ENCODE measurements around the gene NGFR. TPM values are rescaled to one million over a fixed set of nuclear protein-coding genes. Genes with fewer than 3 reads are reported as not detected.

NGFR gene
- total RNA-seq, 4 donors from 2014 or later, result 3.3 to 19.8 (median 8.2) TPM

GRCh38 chr17:49471769-49472168 lies 23.3 kb upstream of the NGFR start:
- no peak overlapping the region for H3K4me3 ChIP-seq
- peaks cover 0 to 9% (median 7%) of the 10 kb centered on the region in 4 donors for H3K4me1 ChIP-seq
- no peak overlapping the region for H3K27ac ChIP-seq
- no peaks in the 10 kb centered on the region for H3K36me3 ChIP-seq
- intact Hi-C loops (cut with DNase I; ENCODE audit: low total_unique reads) (no loop called here), in situ Hi-C loops (cut with MboI; ENCODE audit: low pct_ligation_motif_present in 1 of 4, low pct_unique_long_range_greater_than_20kb in 1 of 4, low sequenced_read_pairs in 3 of 4) (no loop called here)
- TF ChIP-seq EP300 (IDR thresholded peaks at IDR 0.05; ENCODE audit: low read depth) (no peak), POLR2A (IDR thresholded peaks at IDR 0.05) (no peak), POLR2AphosphoS5 (IDR thresholded peaks at IDR 0.05) (no peak), CTCF (IDR thresholded peaks at IDR 0.05) (no peak)
- no peak for DNase-seq
- H3K27me3 ChIP-seq, result peaks cover 63% of the 10 kb centered on the region
- 86 to 88% methylated on average over 1 of the region's 1 CpG for WGBS, 2 donors (ENCODE audit: low coverage in 1 of 2)
- H3K9me3 ChIP-seq, result no peaks in the 10 kb centered on the region

DNA sequence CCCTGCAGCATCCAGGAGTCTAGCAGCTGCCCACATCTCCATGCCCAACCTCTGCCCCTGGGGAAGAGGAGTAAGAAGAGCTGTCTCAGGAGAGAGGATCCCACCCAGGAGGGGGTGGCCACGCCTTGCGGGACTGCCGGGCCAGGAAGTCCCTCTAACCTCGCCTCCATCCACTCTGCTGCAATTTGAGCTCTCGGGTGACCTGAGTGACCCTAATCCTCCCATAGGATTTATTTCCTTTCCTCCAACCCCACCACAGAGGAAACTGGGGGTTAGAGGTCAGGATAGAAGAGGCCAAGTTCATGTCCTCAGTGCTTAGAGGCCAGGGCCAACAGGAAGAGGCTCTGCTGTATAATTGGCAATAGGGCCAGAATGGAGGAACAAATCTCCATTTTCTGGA lies 22.6 kb upstream of the NGFR start:
- intact Hi-C loops (cut with DNase I; ENCODE audit: low total_unique reads), result no loop called here
- H3K27ac ChIP-seq, result no peak overlapping the region
- H3K4me3 ChIP-seq, result no peak overlapping the region
- peaks cover 67% of the 10 kb centered on the region for H3K27me3 ChIP-seq
- in situ Hi-C loops (cut with MboI; ENCODE audit: low pct_ligation_motif_present in 1 of 4, low pct_unique_long_range_greater_than_20kb in 1 of 4, low sequenced_read_pairs in 3 of 4), result no loop called here
- H3K4me1 ChIP-seq, result peaks cover 0 to 9% (median 7%) of the 10 kb centered on the region in 4 donors
- WGBS, 2 donors (ENCODE audit: low coverage in 1 of 2), result 77% methylated on average over 5 of the region's 5 CpGs; no CpG with 5 or more reads in 1 of the 2 donors
- no peaks in the 10 kb centered on the region for H3K36me3 ChIP-seq
- no peak for TF ChIP-seq EP300 (IDR thresholded peaks at IDR 0.05; ENCODE audit: low read depth)
- no peaks in the 10 kb centered on the region for H3K9me3 ChIP-seq
- DNase-seq, result no peak

GRCh38 chr17:49473900-49474751 lies 21.0 kb upstream of the NGFR start:
- in situ Hi-C loops (cut with MboI; ENCODE audit: low pct_ligation_motif_present in 1 of 4, low pct_unique_long_range_greater_than_20kb in 1 of 4, low sequenced_read_pairs in 3 of 4) (no loop called here), intact Hi-C loops (cut with DNase I; ENCODE audit: low total_unique reads) (no loop called here)
- no peak for DNase-seq
- H3K4me1 ChIP-seq, result peaks cover 0 to 9% (median 7%) of the 10 kb centered on the region in 4 donors
- no peaks in the 10 kb centered on the region for H3K9me3 ChIP-seq
- H3K27ac ChIP-seq, result no peak overlapping the region
- TF ChIP-seq CTCF (IDR thresholded peaks at IDR 0.05) (no peak), POLR2A (IDR thresholded peaks at IDR 0.05) (no peak), POLR2AphosphoS5 (IDR thresholded peaks at IDR 0.05) (no peak), EP300 (IDR thresholded peaks at IDR 0.05; ENCODE audit: low read depth) (no peak)
- H3K36me3 ChIP-seq, result no peaks in the 10 kb centered on the region
- H3K4me3 ChIP-seq, result no peak overlapping the region
- 42 to 100% methylated on average over 1 to 9 of the region's 9 CpGs for WGBS, 2 donors (ENCODE audit: low coverage in 1 of 2)
- H3K27me3 ChIP-seq, result peaks cover 67% of the 10 kb centered on the region

DNA sequence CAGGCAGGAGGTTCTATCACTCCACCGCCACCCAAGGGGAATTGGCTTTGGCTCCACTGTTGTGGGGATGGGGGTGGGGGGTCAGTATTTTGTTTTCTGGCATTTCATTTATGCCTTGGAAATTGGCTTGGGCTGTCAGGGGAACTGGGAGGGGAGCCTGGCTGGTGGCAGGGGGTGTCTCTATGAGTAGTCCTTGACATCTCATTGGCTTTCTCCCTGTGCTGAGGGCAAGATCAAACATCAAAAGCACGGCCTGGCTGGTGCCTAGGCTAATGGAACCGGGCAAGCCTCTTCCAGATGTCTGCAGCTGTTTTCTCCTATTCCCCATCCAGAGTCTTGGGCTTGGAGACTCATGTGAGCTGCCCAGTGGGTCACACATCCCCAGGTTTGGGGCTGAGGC lies 17.4 kb upstream of the NGFR start:
- intact Hi-C loops (cut with DNase I; ENCODE audit: low total_unique reads), result no loop called here
- DNase-seq, result no peak
- no peak overlapping the region for H3K4me3 ChIP-seq
- no peak for TF ChIP-seq POLR2A (IDR thresholded peaks at IDR 0.05)
- H3K27me3 ChIP-seq, result peaks cover 46% of the 10 kb centered on the region
- H3K27ac ChIP-seq, result no peak overlapping the region
- in situ Hi-C loops (cut with MboI; ENCODE audit: low pct_ligation_motif_present in 1 of 4, low pct_unique_long_range_greater_than_20kb in 1 of 4, low sequenced_read_pairs in 3 of 4), result no loop called here
- no peaks in the 10 kb centered on the region for H3K36me3 ChIP-seq
- H3K4me1 ChIP-seq, result no peaks in the 10 kb centered on the region
- H3K9me3 ChIP-seq, result no peaks in the 10 kb centered on the region
- 41% methylated on average over 3 of the region's 3 CpGs; no CpG with 5 or more reads in 1 of the 2 donors for WGBS, 2 donors (ENCODE audit: low coverage in 1 of 2)

DNA sequence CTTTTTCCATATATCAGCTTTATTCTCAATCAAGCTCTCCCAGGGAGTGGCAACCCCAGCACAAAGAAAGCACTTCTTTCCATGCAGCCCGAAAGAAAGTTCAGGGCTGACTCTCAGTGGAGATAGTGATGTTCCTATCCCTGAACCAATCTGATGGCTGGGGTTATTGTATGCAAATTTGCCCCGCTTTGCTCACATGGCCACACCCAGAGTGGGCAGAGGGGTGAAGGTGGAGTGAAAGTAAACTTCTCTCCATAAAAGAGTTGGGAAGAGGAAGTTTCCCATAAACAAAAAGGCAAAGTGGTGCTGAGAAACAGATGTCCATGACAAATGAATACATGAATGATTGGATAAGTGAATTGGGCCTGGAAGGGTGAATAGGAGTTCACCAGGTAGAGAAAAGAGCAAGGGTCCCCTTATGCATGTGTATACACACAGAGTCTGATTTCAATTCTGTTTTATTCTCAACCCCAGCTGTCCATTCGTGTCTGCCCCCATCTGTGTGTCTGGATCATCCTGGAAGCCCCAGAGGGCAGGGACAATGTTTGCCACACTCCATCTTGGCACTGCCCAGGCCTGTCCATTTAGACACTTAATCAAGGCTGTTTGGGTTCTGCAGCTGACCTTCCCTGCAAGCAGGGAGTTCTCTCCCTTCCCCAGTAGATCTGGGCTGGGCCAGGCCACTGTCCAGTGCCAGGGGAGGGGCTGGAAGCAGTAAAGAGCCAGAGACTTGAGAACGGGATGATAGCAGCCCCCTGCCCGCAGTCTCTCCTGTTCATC lies 14.1 kb upstream of the NGFR start:
- 62 to 63% methylated on average over 3 to 5 of the region's 5 CpGs for WGBS, 2 donors (ENCODE audit: low coverage in 1 of 2)
- TF ChIP-seq POLR2A (IDR thresholded peaks at IDR 0.05) (no peak), EP300 (IDR thresholded peaks at IDR 0.05; ENCODE audit: low read depth) (no peak), POLR2AphosphoS5 (IDR thresholded peaks at IDR 0.05) (no peak), CTCF (IDR thresholded peaks at IDR 0.05) (no peak)
- Histone ChIP-seq H3K27me3 (peaks cover 61% of the 10 kb centered on the region), H3K4me1 (no peaks in the 10 kb centered on the region), H3K4me3 (no peak overlapping the region), H3K27ac (no peak overlapping the region), H3K9me3 (no peaks in the 10 kb centered on the region), H3K36me3 (no peaks in the 10 kb centered on the region)
- in situ Hi-C loops (cut with MboI; ENCODE audit: low pct_ligation_motif_present in 1 of 4, low pct_unique_long_range_greater_than_20kb in 1 of 4, low sequenced_read_pairs in 3 of 4) (no loop called here), intact Hi-C loops (cut with DNase I; ENCODE audit: low total_unique reads) (no loop called here)
- DNase-seq, result no peak

Measured in transverse colon (tissue), 4 donors.